HepG2 (cell line): ENCODE measurements around the gene SHMT1. TPM values are rescaled to one million over a fixed set of nuclear protein-coding genes. Genes with fewer than 3 reads are reported as not detected.

Experiments used
- AHR ChIP-seq: IDR thresholded peaks from 2 replicates; pipeline ENCODE4 v1.6.1; 2018; ENCODE audit warnings: missing genetic modification reagents, missing compliant biosample characterization
- ARHGAP35 ChIP-seq: sonication (generic); formaldehyde crosslinking; IDR thresholded peaks from 2 replicates; pipeline ENCODE4 v1.9.0; 2022; ENCODE audit warnings: mild to moderate bottlenecking, inconsistent platforms, moderate library complexity, missing genetic modification reagents, borderline replicate concordance
- BORCS8-MEF2B ChIP-seq: sonication (generic); formaldehyde crosslinking; IDR thresholded peaks from 2 replicates; pipeline ENCODE4 v1.8.0; 2022; ENCODE audit warnings: mild to moderate bottlenecking, missing genetic modification reagents
- CC2D1A ChIP-seq: sonication (generic); formaldehyde crosslinking; IDR thresholded peaks from 2 replicates; pipeline ENCODE4 v1.8.1; 2023; ENCODE audit warnings: mild to moderate bottlenecking, missing genetic modification reagents
- ESRRA ChIP-seq: sonication (generic); formaldehyde crosslinking; IDR thresholded peaks from 2 replicates; pipeline ENCODE4 v1.5.1; 2020; ENCODE audit warnings: mild to moderate bottlenecking, low read depth, missing genetic modification reagents
- IRX3 ChIP-seq: sonication (generic); formaldehyde crosslinking; IDR thresholded peaks from 2 replicates; pipeline ENCODE4 v1.8.1; 2023; ENCODE audit warnings: mild to moderate bottlenecking, low read depth, missing genetic modification reagents, borderline replicate concordance
- KAT7 ChIP-seq: IDR thresholded peaks from 2 replicates; pipeline ENCODE4 v1.6.1; 2018; ENCODE audit warnings: borderline replicate concordance, missing compliant biosample characterization
- KDM5B ChIP-seq: sonication (generic); formaldehyde crosslinking; IDR thresholded peaks from 2 replicates; pipeline ENCODE4 v1.4.0; 2020; ENCODE audit warnings: missing genetic modification reagents, mild to moderate bottlenecking, borderline replicate concordance
- KDM6A ChIP-seq: IDR thresholded peaks from 2 replicates; pipeline ENCODE4 v1.6.1; 2016; ENCODE audit warnings: low read depth
- MAFK ChIP-seq, 2 experiments: IDR thresholded peaks in 1 of 2; conservative IDR thresholded peaks in 1 of 2; 2 replicates each; pipeline ENCODE4 v1.6.1; 2011; ENCODE audit warnings: improper control_type of control experiment in 2 of 2, low read length in 2 of 2
- POGZ ChIP-seq: sonication (generic); formaldehyde crosslinking; IDR thresholded peaks from 2 replicates; pipeline ENCODE4 v1.4.0; 2020; ENCODE audit warnings: mild to moderate bottlenecking, missing genetic modification reagents
- RXRB ChIP-seq: IDR thresholded peaks from 2 replicates; pipeline ENCODE4 v1.6.1; 2016; ENCODE audit warnings: borderline replicate concordance, missing genetic modification reagents, missing compliant biosample characterization
- SAFB2 ChIP-seq: sonication (generic); formaldehyde crosslinking; IDR thresholded peaks from 2 replicates; pipeline ENCODE4 v1.5.1; 2020; ENCODE audit warnings: missing genetic modification reagents, low read depth, mild to moderate bottlenecking, borderline replicate concordance
- SNAPC2 ChIP-seq: sonication (generic); formaldehyde crosslinking; IDR thresholded peaks from 2 replicates; pipeline ENCODE4 v1.8.1; 2022; ENCODE audit warnings: mild to moderate bottlenecking, missing genetic modification reagents
- SUZ12 ChIP-seq: fragments of 150-350 bp; IDR thresholded peaks from 2 replicates; pipeline ENCODE4 v1.6.1; 2014; ENCODE audit warnings: low read depth, low read length
- THAP9 ChIP-seq: sonication (generic); formaldehyde crosslinking; IDR thresholded peaks from 2 replicates; pipeline ENCODE4; 2020; ENCODE audit warnings: missing genetic modification reagents, mild to moderate bottlenecking, borderline replicate concordance
- ZNF138 ChIP-seq: sonication (generic); formaldehyde crosslinking; IDR thresholded peaks from 2 replicates; pipeline ENCODE4 v1.5.0; 2020; ENCODE audit warnings: mild to moderate bottlenecking, low read depth, missing genetic modification reagents
- ZNF543 ChIP-seq: sonication (generic); formaldehyde crosslinking; IDR thresholded peaks from 2 replicates; pipeline ENCODE4 v1.4.0; 2020; ENCODE audit warnings: mild to moderate bottlenecking, missing genetic modification reagents
- ZNF670 ChIP-seq: sonication (generic); formaldehyde crosslinking; IDR thresholded peaks from 2 replicates; pipeline ENCODE4 v1.8.0; 2022; ENCODE audit warnings: mild to moderate bottlenecking, missing genetic modification reagents, borderline replicate concordance
- ZNF773 ChIP-seq: sonication (generic); formaldehyde crosslinking; IDR thresholded peaks from 2 replicates; pipeline ENCODE4 v1.4.0; 2020; ENCODE audit warnings: missing genetic modification reagents, borderline replicate concordance
- ZNF775 ChIP-seq: sonication (generic); formaldehyde crosslinking; IDR thresholded peaks from 2 replicates; pipeline ENCODE4 v1.4.0; 2020; ENCODE audit warnings: missing genetic modification reagents, mild to moderate bottlenecking, moderate library complexity, borderline replicate concordance
- ZSCAN21 ChIP-seq: sonication (generic); formaldehyde crosslinking; IDR thresholded peaks from 2 replicates; pipeline ENCODE4 v1.8.0; 2022; ENCODE audit warnings: mild to moderate bottlenecking, missing genetic modification reagents, moderate library complexity, borderline replicate concordance
- polyA plus RNA-seq, 8 experiments: library from polyadenylated mRNA; depleted of rRNA in 3 of 8; stranded (reverse) in 7 of 8; unstranded in 1 of 8; fragments of >200 nt; fragmentation: Illumina TruSeq in 4 of 8; extraction: Trizol in 4 of 8; gene quantifications; 2 replicates each; pipeline versions ENCODE4 v1.2.1 to v1.2.3, GENCODE V29; 2011 to 2016; ENCODE audit warnings: low read depth in 4 of 8, missing spikeins in 1 of 8, mixed read lengths in 1 of 8; ENCODE audit not compliant: insufficient read depth in 1 of 8
- total RNA-seq, 5 experiments: library from RNA; depleted of rRNA; stranded (reverse); fragments of >200 nt; fragmentation: Illumina TruSeq; extraction: Trizol; gene quantifications; 2 replicates each; pipeline ENCODE4 v1.2.3, GENCODE V29; 2016; ENCODE audit warnings: low read depth in 1 of 5
- TF ChIP-seq, protein P1 (sequence below): IDR thresholded peaks from 2 replicates; pipeline ENCODE4 v1.6.1; 2016; ENCODE audit warnings: missing compliant biosample characterization, missing genetic modification reagents, borderline replicate concordance
- TF ChIP-seq, protein P2 (sequence below), 2 experiments: fragments of 450-650 bp in 1 of 2; sonication (generic) in 1 of 2; formaldehyde crosslinking; IDR thresholded peaks; 2 replicates each; pipeline versions ENCODE4 v1.5.0 to v1.8.0; 2020 to 2022; ENCODE audit warnings: mild to moderate bottlenecking in 1 of 2, missing genetic modification reagents in 1 of 2

The SHMT1 gene
- total and polyA plus RNA-seq, 2 of the 13 experiments (the other 11 are each of a cell fraction or from before 2014, with no cell fraction given), result 21.3 to 48.8 TPM

- TF ChIP-seq THAP9 (CRISPR knock-in tag) (peak; percentile 18; the same call in 1 of the 2 replicates), CC2D1A (no peak), IRX3 (0 out of 2 replicates have a peak, but pooled peaks have one; percentile 41), ZNF773 (CRISPR knock-in tag) (peak; percentile 85; the same call in 1 of the 2 replicates), ZNF138 (CRISPR knock-in tag) (0 out of 2 replicates have a peak, but pooled peaks have one; percentile 31), ARHGAP35 (no peak), KAT7 (CRISPR knock-in tag) (peak; percentile 79; the same call in 1 of the 2 replicates), ESRRA (CRISPR knock-in tag) (no peak), SUZ12 (no peak), ZSCAN21 (CRISPR knock-in tag) (peak; percentile 90), ZNF670 (CRISPR knock-in tag) (peak; percentile 75; the same call in 1 of the 2 replicates), ZNF543 (CRISPR knock-in tag) (0 out of 2 replicates have a peak, but pooled peaks have one; percentile 45), KDM5B (peak; percentile 82; the same call in 1 of the 2 replicates), POGZ (peak; percentile 79), SNAPC2 (CRISPR knock-in tag) (no peak), KDM6A (CRISPR knock-in tag) (no peak), BORCS8-MEF2B (CRISPR knock-in tag) (peak; percentile 73; the same call in 1 of the 2 replicates), RXRB (CRISPR knock-in tag) (peak; percentile 35; the same call in 1 of the 2 replicates), ZNF775 (CRISPR knock-in tag) (no peak), AHR (CRISPR knock-in tag) (no peak), MAFK (conservative IDR thresholded peaks at IDR 0.05 in 1 of 2, IDR thresholded peaks at IDR 0.05 in 1 of 2; ENCODE audit: low read length in 2 of 2) (no peak), SAFB2 (CRISPR knock-in tag) (peak; percentile 93)
- TF ChIP-seq, protein P1, sequence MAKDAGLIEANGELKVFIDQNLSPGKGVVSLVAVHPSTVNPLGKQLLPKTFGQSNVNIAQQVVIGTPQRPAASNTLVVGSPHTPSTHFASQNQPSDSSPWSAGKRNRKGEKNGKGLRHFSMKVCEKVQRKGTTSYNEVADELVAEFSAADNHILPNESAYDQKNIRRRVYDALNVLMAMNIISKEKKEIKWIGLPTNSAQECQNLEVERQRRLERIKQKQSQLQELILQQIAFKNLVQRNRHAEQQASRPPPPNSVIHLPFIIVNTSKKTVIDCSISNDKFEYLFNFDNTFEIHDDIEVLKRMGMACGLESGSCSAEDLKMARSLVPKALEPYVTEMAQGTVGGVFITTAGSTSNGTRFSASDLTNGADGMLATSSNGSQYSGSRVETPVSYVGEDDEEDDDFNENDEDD (CRISPR knock-in tag), result peak; percentile 92
- TF ChIP-seq, protein P2, sequence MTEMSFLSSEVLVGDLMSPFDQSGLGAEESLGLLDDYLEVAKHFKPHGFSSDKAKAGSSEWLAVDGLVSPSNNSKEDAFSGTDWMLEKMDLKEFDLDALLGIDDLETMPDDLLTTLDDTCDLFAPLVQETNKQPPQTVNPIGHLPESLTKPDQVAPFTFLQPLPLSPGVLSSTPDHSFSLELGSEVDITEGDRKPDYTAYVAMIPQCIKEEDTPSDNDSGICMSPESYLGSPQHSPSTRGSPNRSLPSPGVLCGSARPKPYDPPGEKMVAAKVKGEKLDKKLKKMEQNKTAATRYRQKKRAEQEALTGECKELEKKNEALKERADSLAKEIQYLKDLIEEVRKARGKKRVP (CRISPR knock-in tag; IDR thresholded peaks at IDR 0.05), result no peak
Observed at GRCh38 chr17:18363101-18364049, at the start of gene SHMT1 (continued).
